ENCODE results near the gene PLPPR3. TPM values are rescaled to one million over a fixed set of nuclear protein-coding genes. Genes with fewer than 3 reads are reported as not detected.

Gene PLPPR3
- polyA plus RNA-seq, 1 donor (not counting 4 experiments of a cell fraction or from before 2014, with no cell fraction given) = not detected

DNA sequence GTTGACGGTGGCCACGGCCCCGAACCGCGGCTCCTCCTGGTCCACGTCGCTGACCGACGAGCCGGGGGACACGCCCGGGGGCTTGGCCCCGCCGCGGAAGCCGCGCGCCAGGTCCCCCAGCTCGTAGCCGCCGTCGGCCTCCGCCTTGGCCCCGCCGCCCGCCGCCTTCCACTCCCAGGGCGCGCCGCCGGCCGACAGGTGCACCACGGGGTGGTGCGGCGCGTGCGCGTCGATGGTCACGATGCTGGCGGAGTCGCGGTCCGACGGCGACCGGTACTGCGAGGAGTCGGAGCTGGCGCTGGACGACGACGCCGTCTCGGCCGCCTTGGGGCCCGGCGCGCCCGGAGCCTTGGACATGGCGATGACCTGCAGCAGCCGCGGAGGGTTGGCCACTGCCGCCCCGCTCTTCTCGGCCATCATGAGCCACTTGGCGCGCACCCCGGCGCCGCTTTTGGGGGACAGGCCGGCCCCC, 9.0 kb downstream of the PLPPR3 start:
- Histone ChIP-seq H3K4me2 (ENCODE audit: control insufficient read depth, extremely low read depth, insufficient read depth, low read depth, low read length) (no peak overlapping the region), H3K36me3 (ENCODE audit: control insufficient read depth in 2 of 2, extremely low read depth in 1 of 2, insufficient read depth in 2 of 2, low read length in 2 of 2) (peaks cover 16 to 19% of the 10 kb centered on the region in 2 experiments), H3K4me3 (ENCODE audit: control insufficient read depth in 2 of 3, extremely low read depth in 1 of 3, insufficient read depth in 2 of 3, low read depth in 1 of 3, low read length in 3 of 3) (no peak overlapping the region), H3K79me2 (ENCODE audit: control insufficient read depth, insufficient read depth, low read length) (peaks cover 13% of the 10 kb centered on the region), H3K4me1 (ENCODE audit: control insufficient read depth, extremely low read depth, insufficient read depth, low read length) (no peaks in the 10 kb centered on the region), H3K27ac (ENCODE audit: control insufficient read depth, insufficient read depth, low read length) (no peak overlapping the region), H4K20me1 (ENCODE audit: control insufficient read depth, extremely low read depth, insufficient read depth, low read length) (peaks cover 20% of the 10 kb centered on the region), H3K9ac (ENCODE audit: control insufficient read depth, extremely low read depth, insufficient read depth, low read length) (no peak overlapping the region), H3K27me3 (ENCODE audit: control insufficient read depth, extremely low read depth, insufficient read depth, low read length) (no peaks in the 10 kb centered on the region), H3K9me3 (ENCODE audit: control insufficient read depth, low read depth, low read length) (no peaks in the 10 kb centered on the region), H2AFZ (ENCODE audit: control insufficient read depth, low read length) (no peak overlapping the region), H3K9me1 (ENCODE audit: control insufficient read depth, extremely low read depth, insufficient read depth, low read length) (no peaks in the 10 kb centered on the region)
- dilution Hi-C loops (cut with MboI; ENCODE audit: extremely low pct_ligation_motif_present, low sequenced_read_pairs) = no loop called here
- TF ChIP-seq EZH2 (IDR thresholded peaks at IDR 0.05; ENCODE audit: low read length) = no peak
- FAIRE-seq = no peak
- no peak for DNase-seq (ENCODE audit: low read depth, low spot score)

GRCh38 chr19:812049-812746, 9.6 kb downstream of the PLPPR3 start:
- DNase-seq (ENCODE audit: low read depth, low spot score) (no peak), FAIRE-seq (no peak)
- H3K27ac ChIP-seq (ENCODE audit: control insufficient read depth, insufficient read depth, low read length) = no peak overlapping the region
- H4K20me1 ChIP-seq (ENCODE audit: control insufficient read depth, extremely low read depth, insufficient read depth, low read length) = peaks cover 26% of the 10 kb centered on the region
- no peak for TF ChIP-seq EZH2 (IDR thresholded peaks at IDR 0.05; ENCODE audit: low read length)
- H3K27me3 ChIP-seq (ENCODE audit: control insufficient read depth, extremely low read depth, insufficient read depth, low read length) = no peaks in the 10 kb centered on the region
- dilution Hi-C loops (cut with MboI; ENCODE audit: extremely low pct_ligation_motif_present, low sequenced_read_pairs) = no loop called here
- no peaks in the 10 kb centered on the region for H3K9me1 ChIP-seq (ENCODE audit: control insufficient read depth, extremely low read depth, insufficient read depth, low read length)
- no peak overlapping the region for H3K9ac ChIP-seq (ENCODE audit: control insufficient read depth, extremely low read depth, insufficient read depth, low read length)
- H3K36me3 ChIP-seq (ENCODE audit: control insufficient read depth in 2 of 2, extremely low read depth in 1 of 2, insufficient read depth in 2 of 2, low read length in 2 of 2) = peaks cover 18 to 25% of the 10 kb centered on the region in 2 experiments
- no peaks in the 10 kb centered on the region for H3K9me3 ChIP-seq (ENCODE audit: control insufficient read depth, low read depth, low read length)
- H3K4me1 ChIP-seq (ENCODE audit: control insufficient read depth, extremely low read depth, insufficient read depth, low read length) = no peaks in the 10 kb centered on the region
- no peak overlapping the region for H3K4me2 ChIP-seq (ENCODE audit: control insufficient read depth, extremely low read depth, insufficient read depth, low read depth, low read length)
- H3K79me2 ChIP-seq (ENCODE audit: control insufficient read depth, insufficient read depth, low read length) = peaks cover 19% of the 10 kb centered on the region
- H3K4me3 ChIP-seq (ENCODE audit: control insufficient read depth in 2 of 3, extremely low read depth in 1 of 3, insufficient read depth in 2 of 3, low read depth in 1 of 3, low read length in 3 of 3) = no peak overlapping the region
- H2AFZ ChIP-seq (ENCODE audit: control insufficient read depth, low read length) = no peak overlapping the region

DNA sequence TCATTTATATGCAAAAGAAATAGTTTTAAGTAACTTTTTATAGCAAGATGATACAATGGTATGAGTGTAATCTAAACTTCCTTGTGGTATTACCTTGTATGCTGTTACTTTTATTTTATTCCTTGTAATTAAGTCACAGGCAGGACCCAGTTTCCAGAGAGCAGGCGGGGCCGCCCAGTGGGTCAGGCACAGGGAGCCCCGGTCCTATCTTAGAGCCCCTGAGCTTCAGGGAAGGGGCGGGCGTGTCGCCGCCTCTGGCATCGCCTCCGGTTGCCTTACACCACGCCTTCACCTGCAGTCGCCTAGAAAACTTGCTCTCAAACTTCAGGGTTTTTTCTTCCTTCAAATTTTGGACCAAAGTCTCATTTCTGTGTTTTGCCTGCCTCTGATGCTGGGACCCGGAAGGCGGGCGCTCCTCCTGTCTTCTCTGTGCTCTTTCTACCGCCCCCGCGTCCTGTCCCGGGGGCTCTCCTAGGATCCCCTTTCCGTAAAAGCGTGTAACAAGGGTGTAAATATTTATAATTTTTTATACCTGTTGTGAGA, 10.2 kb downstream of the PLPPR3 start:
- FAIRE-seq (no peak), DNase-seq (ENCODE audit: low read depth, low spot score) (no peak)
- H3K36me3 ChIP-seq (ENCODE audit: control insufficient read depth in 2 of 2, extremely low read depth in 1 of 2, insufficient read depth in 2 of 2, low read length in 2 of 2) = peaks cover 21 to 31% of the 10 kb centered on the region in 2 experiments
- no peak overlapping the region for H3K27ac ChIP-seq (ENCODE audit: control insufficient read depth, insufficient read depth, low read length)
- no peak overlapping the region for H3K9ac ChIP-seq (ENCODE audit: control insufficient read depth, extremely low read depth, insufficient read depth, low read length)
- no peak overlapping the region for H3K4me3 ChIP-seq (ENCODE audit: control insufficient read depth in 2 of 3, extremely low read depth in 1 of 3, insufficient read depth in 2 of 3, low read depth in 1 of 3, low read length in 3 of 3)
- peaks cover 32% of the 10 kb centered on the region for H4K20me1 ChIP-seq (ENCODE audit: control insufficient read depth, extremely low read depth, insufficient read depth, low read length)
- H2AFZ ChIP-seq (ENCODE audit: control insufficient read depth, low read length) = no peak overlapping the region
- H3K27me3 ChIP-seq (ENCODE audit: control insufficient read depth, extremely low read depth, insufficient read depth, low read length) = no peaks in the 10 kb centered on the region
- TF ChIP-seq CTCF (optimal IDR thresholded peaks at IDR 0.05 in 1 of 3, IDR thresholded peaks at IDR 0.05 in 1 of 3, conservative IDR thresholded peaks at IDR 0.05 in 1 of 3; ENCODE audit: extremely low read depth in 1 of 3, insufficient read depth in 2 of 3, low read length in 3 of 3) (no peak), EZH2 (IDR thresholded peaks at IDR 0.05; ENCODE audit: low read length) (no peak)
- H3K4me1 ChIP-seq (ENCODE audit: control insufficient read depth, extremely low read depth, insufficient read depth, low read length) = no peaks in the 10 kb centered on the region
- peaks cover 25% of the 10 kb centered on the region for H3K79me2 ChIP-seq (ENCODE audit: control insufficient read depth, insufficient read depth, low read length)
- dilution Hi-C loops (cut with MboI; ENCODE audit: extremely low pct_ligation_motif_present, low sequenced_read_pairs) = no loop called here
- no peak overlapping the region for H3K4me2 ChIP-seq (ENCODE audit: control insufficient read depth, extremely low read depth, insufficient read depth, low read depth, low read length)
- no peaks in the 10 kb centered on the region for H3K9me1 ChIP-seq (ENCODE audit: control insufficient read depth, extremely low read depth, insufficient read depth, low read length)
- no peaks in the 10 kb centered on the region for H3K9me3 ChIP-seq (ENCODE audit: control insufficient read depth, low read depth, low read length)

Measured in keratinocyte (primary cell).